HG03045 (cell line): Measurements from ENCODE around the gene EEFSEC.

Experiments used
- ATAC-seq: cut with Tn5 transposase; IDR thresholded peaks from one replicate; pipeline ENCODE4 v1.9.1; 2021; ENCODE audit warnings: mild to moderate bottlenecking, moderate library complexity; ENCODE audit not compliant: unreplicated experiment

The EEFSEC gene

GRCh38 chr3:128435058-128435457 is 281.8 kb downstream of the EEFSEC start:
- no peak for ATAC-seq

DNA sequence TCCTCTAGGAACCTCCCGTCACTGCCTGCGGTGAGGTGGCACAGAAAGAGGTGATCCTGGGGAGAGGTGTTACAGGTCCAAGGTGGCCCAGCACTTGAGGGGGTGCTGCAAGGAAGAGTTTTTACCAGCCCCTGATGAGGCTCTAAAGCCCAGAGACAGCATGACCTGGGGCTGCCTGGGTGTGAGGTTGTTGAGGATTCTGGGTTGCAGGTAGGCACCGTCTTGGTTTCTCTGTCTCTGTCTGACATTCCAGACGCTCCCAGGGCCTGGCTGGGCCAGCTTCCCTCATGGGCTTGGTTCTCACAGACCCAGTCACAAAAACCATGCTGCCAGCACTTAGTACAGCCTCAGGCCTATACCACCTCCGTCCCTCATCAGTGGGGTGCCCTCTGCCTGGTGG is 282.3 kb downstream of the EEFSEC start:
- no peak for ATAC-seq

- no peak for ATAC-seq
Measured at GRCh38 chr3:128436214-128436613, 282.9 kb downstream of the EEFSEC start.

DNA sequence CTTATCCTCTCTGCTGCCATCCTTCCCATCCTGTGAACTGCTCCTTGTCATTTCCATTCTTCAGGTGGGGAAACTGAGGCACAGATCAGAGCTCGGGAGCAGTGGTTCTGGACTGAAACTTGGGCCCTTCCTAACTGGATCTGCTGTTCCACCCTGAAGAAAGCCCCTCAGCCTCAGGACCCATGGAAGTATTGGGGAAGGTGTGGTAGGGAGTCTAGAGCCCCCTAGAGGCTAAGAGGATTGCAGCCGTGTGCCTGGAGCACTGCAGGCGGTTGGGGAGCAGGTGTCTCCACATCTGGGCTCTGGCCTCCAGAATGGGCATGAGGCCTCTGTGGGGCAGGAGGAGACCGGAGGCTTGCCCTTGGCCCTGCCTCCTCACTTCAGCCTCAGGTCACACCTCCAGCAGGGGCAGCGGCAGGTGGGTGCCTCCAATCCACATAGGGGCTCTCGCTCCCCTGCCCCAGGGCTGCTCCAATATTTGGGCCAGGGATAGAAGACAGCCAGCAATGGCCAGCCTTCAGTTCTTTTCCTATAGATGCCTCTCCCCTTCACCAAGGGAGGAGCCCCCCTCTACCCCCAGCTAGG is 285.3 kb downstream of the EEFSEC start:
- ATAC-seq, result no peak

DNA sequence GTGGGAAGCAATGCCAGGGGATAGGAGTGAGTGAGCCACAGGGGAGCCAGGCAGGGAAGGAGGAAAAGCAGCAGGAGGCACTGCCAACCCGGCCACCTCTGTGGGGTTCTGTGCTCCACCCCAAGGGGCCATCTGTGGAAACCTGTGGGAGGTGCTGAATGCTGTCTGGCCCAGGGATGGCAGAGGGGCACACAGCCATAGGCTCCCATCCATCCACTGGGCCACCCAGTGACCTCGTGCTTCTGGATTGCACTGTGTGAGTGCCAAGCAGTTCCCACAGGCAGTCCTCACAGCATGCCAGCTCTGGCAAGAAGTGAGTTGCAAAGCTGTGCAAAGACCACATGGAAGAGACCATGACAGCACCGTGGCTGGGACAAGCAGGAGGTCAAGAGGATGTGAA is 285.9 kb downstream of the EEFSEC start:
- ATAC-seq, result no peak

DNA sequence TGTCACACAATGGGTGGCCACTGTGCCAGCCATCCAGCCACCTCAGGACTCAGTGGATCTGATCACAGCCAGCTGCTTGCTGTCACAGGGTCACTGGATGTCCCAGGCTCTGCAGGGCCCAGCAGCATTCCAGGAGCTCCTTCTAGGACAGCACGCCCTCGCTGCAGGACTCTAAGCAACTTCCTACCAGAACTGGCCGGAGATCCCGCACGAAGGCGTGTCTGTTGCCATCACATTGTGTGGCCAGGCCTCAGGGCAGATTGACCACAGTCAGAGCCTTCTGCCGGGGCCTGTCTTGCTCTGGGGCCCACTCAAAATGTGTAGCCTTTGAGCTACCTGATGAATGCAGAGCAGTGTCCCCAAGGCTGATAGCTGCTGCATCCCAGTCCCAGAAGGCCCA is 288.8 kb downstream of the EEFSEC start:
- ATAC-seq, result no peak

DNA sequence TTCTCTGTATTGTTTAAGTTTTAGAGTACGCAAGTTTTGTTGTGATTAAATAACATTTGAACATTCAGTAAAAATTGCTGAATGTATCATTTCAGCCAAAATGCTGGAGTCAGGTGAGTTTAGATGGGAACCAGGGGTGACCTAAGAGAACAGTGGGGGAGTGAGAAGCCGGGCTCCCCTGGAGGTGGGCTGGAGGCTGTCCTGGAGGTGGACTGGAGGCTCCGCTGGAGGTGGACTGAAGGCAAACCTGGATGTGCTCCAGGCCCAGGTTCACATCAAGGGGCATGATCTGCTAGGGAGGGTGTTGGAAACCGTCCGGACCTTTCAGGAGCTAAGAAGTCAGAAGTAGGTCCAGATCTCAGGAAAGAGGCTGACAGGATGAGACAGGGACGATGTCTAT is 289.7 kb downstream of the EEFSEC start:
- no peak for ATAC-seq

- no peak for ATAC-seq
Measured at GRCh38 chr3:128443771-128444170, 290.5 kb downstream of the EEFSEC start.

GRCh38 chr3:128445357-128445756 is 292.1 kb downstream of the EEFSEC start:
- ATAC-seq, result no peak

GRCh38 chr3:128446821-128447220 is 293.5 kb downstream of the EEFSEC start:
- ATAC-seq, result no peak

DNA sequence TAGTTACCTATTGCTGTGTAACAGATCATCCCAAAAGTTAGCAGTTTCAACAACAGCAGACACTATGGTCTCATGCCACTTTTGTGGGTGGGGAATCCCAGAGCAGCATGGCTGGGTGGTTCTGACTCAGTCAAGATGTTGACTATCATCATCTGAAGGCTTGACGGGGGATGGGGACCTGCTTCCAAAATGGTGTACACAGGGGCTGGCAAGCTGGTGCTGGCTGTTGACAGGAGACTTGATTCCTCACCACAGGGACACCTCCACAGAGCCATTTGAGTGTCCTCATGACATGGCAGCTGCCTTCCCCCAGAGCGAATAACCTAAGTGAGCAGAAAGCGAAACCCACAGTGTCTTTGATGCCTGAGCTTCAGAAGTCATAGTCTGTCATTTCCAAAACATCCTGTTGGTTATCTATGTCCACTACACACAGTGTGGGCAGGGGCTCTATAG is 294.3 kb downstream of the EEFSEC start:
- no peak for ATAC-seq

DNA sequence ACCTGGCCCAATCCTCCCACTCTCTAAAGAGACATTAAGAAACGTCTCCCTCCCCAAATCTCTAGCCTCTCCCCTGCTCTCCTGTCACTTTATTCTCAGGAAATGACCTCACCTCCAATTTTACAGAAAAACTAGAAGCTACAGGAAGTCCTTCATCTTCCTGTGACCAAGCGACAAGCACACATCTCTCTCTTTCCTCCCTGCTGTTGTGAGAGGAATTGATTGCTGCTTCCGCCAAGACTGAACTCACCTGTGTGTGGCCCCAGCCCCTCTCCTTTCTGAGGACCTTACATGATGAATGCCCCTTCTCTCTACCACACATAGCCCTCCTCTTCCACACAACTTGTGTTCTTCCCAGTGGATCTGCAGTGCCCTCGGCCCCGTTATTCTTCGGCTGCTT is 295.2 kb downstream of the EEFSEC start:
- ATAC-seq, result no peak

- no peak for ATAC-seq
Measured at GRCh38 chr3:128449111-128449638, 295.9 kb downstream of the EEFSEC start.

GRCh38 chr3:128452120-128452519 is 298.8 kb downstream of the EEFSEC start:
- ATAC-seq, result no peak

- no peak for ATAC-seq
Measured at GRCh38 chr3:128452678-128453275, 299.5 kb downstream of the EEFSEC start.

DNA sequence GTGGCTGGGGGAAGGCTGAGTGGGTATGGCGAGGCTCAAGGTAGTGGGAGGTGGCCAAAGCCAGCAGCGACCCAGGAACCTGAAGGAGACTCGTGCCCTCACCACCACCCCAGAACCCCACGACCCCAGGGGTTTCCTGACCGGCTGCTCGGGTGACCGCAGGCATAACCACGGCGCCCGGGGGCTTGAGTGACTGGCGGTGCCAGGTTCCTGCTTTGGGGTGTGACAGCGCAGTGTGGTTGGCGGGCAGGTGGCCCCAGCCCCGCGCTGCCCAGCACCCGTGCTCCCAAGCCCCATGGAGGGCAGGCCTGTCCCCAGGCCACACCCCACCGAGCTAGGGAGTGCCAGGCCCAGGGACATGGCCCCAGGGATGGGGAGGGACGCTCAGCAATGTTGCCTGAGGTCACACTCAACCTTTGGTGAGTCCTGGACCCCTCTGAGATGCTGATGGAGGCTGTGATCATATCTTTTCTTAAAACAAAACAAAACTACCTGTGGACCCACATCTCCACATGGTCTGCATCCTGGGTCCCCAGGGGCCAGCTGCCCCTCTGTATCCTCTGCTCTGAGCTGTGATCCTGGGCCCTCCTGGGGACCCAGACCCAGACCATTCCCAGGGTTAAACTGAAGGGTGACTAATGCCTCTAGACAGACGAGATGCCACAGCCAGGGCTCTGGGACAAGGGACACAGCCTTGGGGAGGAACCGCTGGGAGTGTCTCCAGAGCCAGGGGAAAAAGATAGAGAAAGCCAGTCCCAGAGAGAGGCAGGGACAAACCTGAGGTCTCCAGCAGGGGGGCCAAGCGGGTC is 300.4 kb downstream of the EEFSEC start:
- ATAC-seq, result no peak

GRCh38 chr3:128454310-128454618 is 301.0 kb downstream of the EEFSEC start:
- ATAC-seq, result no peak

DNA sequence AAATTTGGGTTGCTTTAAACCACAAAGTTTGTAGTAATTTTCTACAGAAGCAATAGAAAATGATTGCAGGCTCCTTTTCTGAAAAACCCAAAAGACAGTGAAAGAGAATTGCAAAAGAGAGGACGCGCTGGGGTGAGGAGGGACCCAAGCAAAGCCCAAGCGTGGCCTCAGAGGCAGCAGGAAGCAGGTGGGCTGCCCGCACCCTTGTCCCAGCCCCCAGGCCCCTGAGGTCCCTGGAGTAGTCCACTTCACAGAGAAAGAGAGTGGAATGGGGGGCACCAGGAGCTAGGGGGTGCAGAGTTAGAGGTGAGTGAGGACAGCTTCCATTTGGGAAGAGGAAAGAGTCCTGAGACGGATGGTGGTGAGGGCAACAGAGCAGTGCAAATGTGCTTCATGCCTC is 301.8 kb downstream of the EEFSEC start:
- ATAC-seq, result no peak

DNA sequence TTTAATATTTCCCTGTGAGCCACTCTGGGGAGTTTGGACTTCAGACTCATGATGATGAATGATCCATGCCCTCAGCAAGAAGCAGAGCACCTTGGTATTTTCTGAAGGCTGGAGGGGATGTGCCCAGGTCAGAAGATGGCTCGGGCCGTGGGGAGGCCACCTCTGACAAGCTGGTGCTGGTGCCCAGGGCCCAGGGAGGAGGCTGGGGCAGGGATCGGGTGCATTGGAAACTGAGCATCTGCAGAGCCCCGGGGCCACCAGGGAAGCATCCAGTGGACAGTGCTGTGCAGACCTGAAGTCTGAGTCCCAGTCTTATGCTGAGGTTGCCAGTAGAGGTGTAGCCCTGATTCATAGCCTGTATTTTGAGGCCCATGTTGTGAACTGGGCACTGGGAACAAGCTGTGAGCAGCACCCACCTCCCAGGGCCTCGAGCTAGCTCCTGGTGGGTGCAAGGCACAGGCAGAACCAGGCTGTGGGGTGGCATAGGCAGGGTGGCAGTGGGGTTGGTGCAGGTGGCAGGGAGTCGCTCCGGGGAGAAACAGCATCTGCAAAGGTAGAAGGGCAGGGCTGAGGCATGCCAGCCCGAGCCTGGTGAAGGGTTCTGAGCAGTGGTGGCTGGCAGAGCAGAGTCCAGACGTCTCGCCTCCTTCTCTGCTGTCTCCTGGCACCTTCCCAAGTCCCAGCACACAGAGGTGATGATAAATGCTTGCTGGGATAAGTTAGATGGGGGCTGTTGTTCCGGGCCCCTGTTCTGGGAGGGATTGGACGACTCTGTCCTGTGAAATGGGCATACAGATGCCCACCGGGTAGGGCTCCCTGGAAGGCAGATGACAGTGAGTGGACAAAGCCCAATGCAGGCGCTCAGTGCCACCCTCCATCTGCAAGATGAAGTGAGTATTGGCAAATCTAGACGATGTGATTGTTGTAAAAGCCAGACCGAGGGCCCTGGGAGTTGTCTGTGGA is 302.8 kb downstream of the EEFSEC start:
- ATAC-seq, result no peak

DNA sequence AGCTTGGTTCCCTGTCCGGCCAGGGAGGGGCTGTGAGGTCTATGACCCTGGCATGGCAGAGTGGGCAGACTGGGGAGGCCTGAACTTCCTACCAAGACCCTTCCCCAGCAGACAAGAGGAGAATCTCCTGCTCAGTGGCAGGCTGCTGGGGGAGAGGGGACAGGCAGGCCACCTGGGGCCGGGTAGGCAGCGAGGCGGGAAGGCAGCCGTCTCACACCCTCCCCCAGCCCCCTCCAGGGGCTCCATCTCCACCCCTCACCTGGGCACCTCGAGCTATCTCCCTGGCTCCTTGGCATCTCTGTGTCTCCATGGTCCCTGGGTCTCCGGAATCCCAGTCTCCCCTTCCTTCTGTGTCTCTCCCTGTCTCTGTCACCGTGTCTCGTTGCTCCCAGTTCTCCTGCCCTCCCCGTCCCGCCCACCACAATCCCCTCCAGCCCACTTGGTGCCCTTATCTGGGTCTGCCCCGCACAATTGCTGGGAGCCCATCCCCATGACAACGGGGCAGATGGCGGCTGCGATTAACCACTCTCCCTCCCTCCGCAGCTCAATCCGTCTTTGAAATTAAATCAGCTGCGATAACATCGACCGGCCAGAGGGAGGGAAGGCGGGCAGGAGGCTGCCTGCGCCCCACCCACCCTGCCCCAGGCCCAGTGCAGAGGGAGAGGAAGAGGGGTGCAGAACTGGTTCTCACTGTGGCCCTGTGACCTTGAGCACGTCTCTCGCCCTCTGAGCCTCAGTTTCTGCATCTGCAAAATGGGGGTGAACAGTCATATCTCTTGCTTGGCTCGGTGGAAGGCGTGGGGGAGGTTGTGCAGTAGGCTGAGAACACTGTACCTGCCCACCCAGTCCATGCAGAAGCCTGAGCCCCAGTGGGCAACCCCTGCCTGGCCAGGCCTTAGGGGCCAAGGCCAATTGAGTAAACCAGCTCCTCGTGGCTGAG is 303.8 kb downstream of the EEFSEC start:
- no peak for ATAC-seq
